Astrocyte (in vitro differentiated cells and primary cell): ENCODE measurements around the gene C20orf144. TPM values are rescaled to one million over a fixed set of nuclear protein-coding genes. Genes with fewer than 3 reads are reported as not detected.
A peak's percentile ranks its signal among the peaks of the same experiment; 100 is the strongest.

ENCODE experiments used
- DNase-seq: peaks from one replicate; pipeline ENCODE4 v3.0.0-alpha.2; 2010; ENCODE audit warnings: low read depth
- FAIRE-seq: peaks from 2 replicates; lab custom pipeline; 2011; peaks lifted over from hg19 to GRCh38; lab: Jason Lieb, UNC
- H2AFZ ChIP-seq: 2 replicates; pipeline ENCODE4 v1.6.0; 2012; ENCODE audit warnings: low read depth, low read length, inconsistent platforms
- H3K27ac ChIP-seq: 2 replicates; pipeline ENCODE4 v1.5.1; 2011; ENCODE audit warnings: low read depth, low read length, inconsistent platforms
- H3K27me3 ChIP-seq: 2 replicates; pipeline ENCODE4 v1.6.0; 2011; ENCODE audit warnings: low read length, inconsistent platforms; ENCODE audit not compliant: insufficient read depth
- H3K36me3 ChIP-seq: 2 replicates; pipeline ENCODE4 v1.5.1; 2011; ENCODE audit warnings: low read length, inconsistent platforms; ENCODE audit not compliant: insufficient read depth
- H3K4me1 ChIP-seq: 2 replicates; pipeline ENCODE4 v1.5.1; 2011; ENCODE audit warnings: low read length, inconsistent platforms; ENCODE audit not compliant: insufficient read depth
- H3K4me2 ChIP-seq: 2 replicates; pipeline ENCODE4 v1.6.0; 2012; ENCODE audit warnings: low read length, inconsistent platforms
- H3K4me3 ChIP-seq: 2 replicates; pipeline ENCODE4 v1.5.1; 2011; ENCODE audit warnings: low read depth, mild to moderate bottlenecking, low read length, inconsistent platforms; ENCODE audit not compliant: insufficient read depth
- H3K79me2 ChIP-seq: 2 replicates; pipeline ENCODE4 v1.6.0; 2012; ENCODE audit warnings: mild to moderate bottlenecking, low read length, inconsistent platforms; ENCODE audit not compliant: insufficient read depth
- H3K9ac ChIP-seq: 2 replicates; pipeline ENCODE4 v1.6.0; 2012; ENCODE audit warnings: mild to moderate bottlenecking, low read length, inconsistent platforms
- H3K9me3 ChIP-seq: 2 replicates; pipeline ENCODE4 v1.5.1; 2012; ENCODE audit warnings: low read depth, mild to moderate bottlenecking, low read length, inconsistent platforms; ENCODE audit not compliant: insufficient read depth
- H4K20me1 ChIP-seq: 2 replicates; pipeline ENCODE4 v1.6.0; 2012; ENCODE audit warnings: low read length, inconsistent platforms; ENCODE audit not compliant: insufficient read depth
- H3K27ac Mint-ChIP-seq: one replicate; pipeline ENCODE4 v1.8.0; 2021; ENCODE audit warnings: mild to moderate bottlenecking, mixed read lengths; ENCODE audit not compliant: unreplicated experiment
- H3K27me3 Mint-ChIP-seq: one replicate; pipeline ENCODE4 v1.8.0; 2021; ENCODE audit warnings: low read depth, mixed read lengths; ENCODE audit not compliant: unreplicated experiment
- H3K36me3 Mint-ChIP-seq: one replicate; pipeline ENCODE4 v1.8.0; 2021; ENCODE audit warnings: low read depth, mixed read lengths; ENCODE audit not compliant: unreplicated experiment
- H3K4me1 Mint-ChIP-seq: one replicate; pipeline ENCODE4 v1.8.0; 2021; ENCODE audit warnings: low read depth, mixed read lengths; ENCODE audit not compliant: unreplicated experiment
- H3K4me3 Mint-ChIP-seq: one replicate; pipeline ENCODE4 v1.8.0; 2021; ENCODE audit warnings: mild to moderate bottlenecking, moderate library complexity, mixed read lengths; ENCODE audit not compliant: unreplicated experiment
- H3K9me3 Mint-ChIP-seq: one replicate; pipeline ENCODE4 v1.8.0; 2021; ENCODE audit warnings: mild to moderate bottlenecking, mixed read lengths; ENCODE audit not compliant: unreplicated experiment
- EZH2 ChIP-seq: IDR thresholded peaks from 2 replicates; pipeline ENCODE4 v1.6.1; 2012; ENCODE audit warnings: mild to moderate bottlenecking, low read length, inconsistent platforms; ENCODE audit not compliant: insufficient read depth
- total RNA-seq: library from RNA; stranded (reverse); gene quantifications from 2 replicates; pipeline ENCODE4 v1.2.1, GENCODE V29; 2021
- TF ChIP-seq, protein P1 (sequence below): IDR thresholded peaks from 2 replicates; pipeline ENCODE4 v1.5.1; 2011; ENCODE audit warnings: low read depth, mild to moderate bottlenecking, inconsistent platforms, low read length, moderate library complexity; ENCODE audit not compliant: insufficient read depth

Gene C20orf144
- total RNA-seq, 1 donor from 2014 or later, result 0.16 TPM

DNA sequence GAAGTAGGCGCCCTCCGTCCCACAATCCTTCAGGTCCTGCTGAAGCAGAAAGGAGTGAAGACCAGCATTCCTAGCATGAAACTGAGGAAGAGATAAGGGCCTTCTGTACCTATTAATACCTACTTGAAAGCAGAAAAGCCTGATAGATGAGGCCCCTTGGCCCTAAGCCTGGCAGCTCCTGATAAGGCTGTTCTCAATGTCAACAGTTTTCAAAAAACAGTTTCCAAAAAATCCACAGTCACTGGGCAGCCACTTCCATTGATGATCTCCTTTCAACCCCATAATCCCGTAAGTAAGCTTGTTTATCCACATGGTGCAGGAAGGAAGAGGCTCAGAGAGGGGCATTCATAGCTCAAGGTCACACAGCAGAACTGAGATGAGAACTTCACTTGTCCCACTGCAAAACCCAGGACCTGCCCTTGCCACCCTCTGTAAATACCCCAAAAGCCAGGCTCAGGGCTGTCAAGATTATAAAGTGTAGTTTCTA lies 26.9 kb downstream of the C20orf144 start:
- no peak overlapping the region for H3K27ac Mint-ChIP-seq
- peaks cover 3% of the 10 kb centered on the region for H3K27me3 Mint-ChIP-seq
- no peaks in the 10 kb centered on the region for H3K9me3 Mint-ChIP-seq
- H3K9ac ChIP-seq, result no peak overlapping the region
- peaks cover 5% of the 10 kb centered on the region for H4K20me1 ChIP-seq
- no peaks in the 10 kb centered on the region for H3K36me3 ChIP-seq
- no peak overlapping the region for H2AFZ ChIP-seq
- no peaks in the 10 kb centered on the region for H3K27me3 ChIP-seq
- TF ChIP-seq, protein P1, sequence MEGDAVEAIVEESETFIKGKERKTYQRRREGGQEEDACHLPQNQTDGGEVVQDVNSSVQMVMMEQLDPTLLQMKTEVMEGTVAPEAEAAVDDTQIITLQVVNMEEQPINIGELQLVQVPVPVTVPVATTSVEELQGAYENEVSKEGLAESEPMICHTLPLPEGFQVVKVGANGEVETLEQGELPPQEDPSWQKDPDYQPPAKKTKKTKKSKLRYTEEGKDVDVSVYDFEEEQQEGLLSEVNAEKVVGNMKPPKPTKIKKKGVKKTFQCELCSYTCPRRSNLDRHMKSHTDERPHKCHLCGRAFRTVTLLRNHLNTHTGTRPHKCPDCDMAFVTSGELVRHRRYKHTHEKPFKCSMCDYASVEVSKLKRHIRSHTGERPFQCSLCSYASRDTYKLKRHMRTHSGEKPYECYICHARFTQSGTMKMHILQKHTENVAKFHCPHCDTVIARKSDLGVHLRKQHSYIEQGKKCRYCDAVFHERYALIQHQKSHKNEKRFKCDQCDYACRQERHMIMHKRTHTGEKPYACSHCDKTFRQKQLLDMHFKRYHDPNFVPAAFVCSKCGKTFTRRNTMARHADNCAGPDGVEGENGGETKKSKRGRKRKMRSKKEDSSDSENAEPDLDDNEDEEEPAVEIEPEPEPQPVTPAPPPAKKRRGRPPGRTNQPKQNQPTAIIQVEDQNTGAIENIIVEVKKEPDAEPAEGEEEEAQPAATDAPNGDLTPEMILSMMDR, result no peak
- no peak for TF ChIP-seq EZH2
- H3K79me2 ChIP-seq, result peaks cover 10% of the 10 kb centered on the region
- no peak overlapping the region for H3K27ac ChIP-seq
- H3K4me1 ChIP-seq, result peaks cover 22% of the 10 kb centered on the region
- no peak overlapping the region for H3K4me2 ChIP-seq
- no peak overlapping the region for H3K4me3 ChIP-seq
- DNase-seq (no peak), FAIRE-seq (no peak)
- peaks cover 2% of the 10 kb centered on the region for H3K36me3 Mint-ChIP-seq
- no peaks in the 10 kb centered on the region for H3K9me3 ChIP-seq
- H3K4me3 Mint-ChIP-seq, result no peak overlapping the region
- peaks cover 7% of the 10 kb centered on the region for H3K4me1 Mint-ChIP-seq

DNA sequence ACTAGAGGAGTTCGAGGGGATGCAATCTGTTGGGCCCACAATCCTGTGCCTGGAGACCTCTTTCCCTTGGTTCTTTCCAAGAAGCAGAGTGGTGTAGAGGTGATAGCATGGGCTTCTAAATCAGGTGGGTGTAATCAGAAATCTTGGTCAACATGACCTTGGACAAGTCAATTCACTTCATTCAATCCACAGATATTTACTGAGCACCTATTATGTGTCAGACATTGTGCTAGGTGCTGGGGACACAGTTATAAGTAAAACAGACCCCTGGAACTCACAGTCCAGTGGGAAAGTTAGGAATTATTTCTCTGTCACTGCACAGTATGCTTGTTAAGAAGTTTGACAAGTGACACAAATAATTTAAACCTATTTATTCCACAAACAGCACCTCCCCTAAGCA lies 27.4 kb downstream of the C20orf144 start:
- TF ChIP-seq EZH2, result no peak
- TF ChIP-seq, protein P1, result no peak
- peaks cover 10% of the 10 kb centered on the region for H3K79me2 ChIP-seq
- FAIRE-seq (no peak), DNase-seq (no peak)
- H3K36me3 Mint-ChIP-seq, result peaks cover 2% of the 10 kb centered on the region
- H3K9me3 ChIP-seq, result no peaks in the 10 kb centered on the region
- H3K4me3 Mint-ChIP-seq, result no peak overlapping the region
- no peak overlapping the region for H3K27ac Mint-ChIP-seq
- H2AFZ ChIP-seq, result no peak overlapping the region
- no peaks in the 10 kb centered on the region for H3K36me3 ChIP-seq
- H3K27me3 Mint-ChIP-seq, result peaks cover 4% of the 10 kb centered on the region
- no peak overlapping the region for H3K4me2 ChIP-seq
- no peaks in the 10 kb centered on the region for H4K20me1 ChIP-seq
- H3K27me3 ChIP-seq, result no peaks in the 10 kb centered on the region
- no peak overlapping the region for H3K27ac ChIP-seq
- peaks cover 22% of the 10 kb centered on the region for H3K4me1 ChIP-seq
- H3K4me3 ChIP-seq, result no peak overlapping the region
- peaks cover 8% of the 10 kb centered on the region for H3K4me1 Mint-ChIP-seq
- H3K9me3 Mint-ChIP-seq, result no peaks in the 10 kb centered on the region
- no peak overlapping the region for H3K9ac ChIP-seq

DNA sequence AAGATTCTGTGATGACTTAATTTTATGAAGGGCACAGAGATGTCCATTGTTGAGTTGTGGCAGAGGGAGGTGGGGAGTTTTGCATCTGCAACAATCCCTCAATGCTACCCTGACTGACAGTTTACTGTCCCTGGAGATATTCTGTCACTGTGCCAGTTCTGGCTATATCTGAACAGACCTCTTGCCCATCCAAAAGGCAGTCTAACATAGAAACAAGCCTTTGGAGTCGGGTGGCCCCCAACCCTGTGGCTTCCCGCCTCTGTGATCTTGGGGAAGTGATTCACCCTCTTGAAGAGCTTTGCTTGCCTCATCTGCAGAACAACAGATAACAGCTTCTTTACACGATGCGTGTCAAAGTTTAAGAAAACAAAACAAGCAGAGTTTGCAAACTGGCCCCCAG lies 27.8 kb downstream of the C20orf144 start:
- no peak overlapping the region for H3K4me3 ChIP-seq
- H3K27me3 ChIP-seq, result no peaks in the 10 kb centered on the region
- Mint-ChIP-seq H3K4me3 (no peak overlapping the region), H3K27ac (peak overlapping the region; percentile 26), H3K36me3 (peaks cover 2% of the 10 kb centered on the region), H3K9me3 (no peaks in the 10 kb centered on the region), H3K4me1 (peaks cover 10% of the 10 kb centered on the region), H3K27me3 (peaks cover 6% of the 10 kb centered on the region)
- H3K9ac ChIP-seq, result no peak overlapping the region
- H3K4me2 ChIP-seq, result peak overlapping the region; percentile 28
- FAIRE-seq, result no peak
- H3K4me1 ChIP-seq, result peaks cover 17% of the 10 kb centered on the region
- no peak for TF ChIP-seq EZH2
- TF ChIP-seq, protein P1, result no peak
- no peaks in the 10 kb centered on the region for H3K9me3 ChIP-seq
- no peak overlapping the region for H3K27ac ChIP-seq
- no peaks in the 10 kb centered on the region for H3K36me3 ChIP-seq
- H3K79me2 ChIP-seq, result peaks cover 7% of the 10 kb centered on the region
- peak; percentile 47 for DNase-seq
- H4K20me1 ChIP-seq, result no peaks in the 10 kb centered on the region
- no peak overlapping the region for H2AFZ ChIP-seq
